IMR-90 (cell line): ENCODE measurements around the gene ANGPTL7. TPM values are rescaled to one million over a fixed set of nuclear protein-coding genes. Genes with fewer than 3 reads are reported as not detected.

ENCODE experiments used
- ATAC-seq: fragments of 200-7000 bp; cut with Tn5 transposase; 2 replicates; pipeline ENCODE4 v1.9.1; 2020; ENCODE audit warnings: low read depth, mild to moderate bottlenecking, moderate library complexity
- BruUV-seq: library from RNA; stranded (reverse); fragments of 400-500 nt; replicated peaks from 2 replicates; lab custom pipeline; 2021; lab: Mats Ljungman, UMichigan
- CTCF ChIA-PET: fragments of 300-600 bp; formaldehyde crosslinking; extraction: SDS; loops from one replicate; lab custom pipeline; 2021; ENCODE audit warnings: antibody characterized with exemption; lab: Yijun Ruan, JAX
- POLR2A ChIA-PET: fragments of 300-600 bp; sonication (Branson Sonifier 250); formaldehyde crosslinking; loops from one replicate; lab custom pipeline; 2022; ENCODE audit warnings: antibody characterized with exemption; ENCODE audit not compliant: unreplicated experiment; lab: Charles Lee
- DNase-seq: peaks from one replicate; pipeline ENCODE4 v3.0.0; 2013
- H2AFZ ChIP-seq: replicated peaks from 2 replicates; pipeline ENCODE3; 2013; ENCODE audit warnings: low read length, mild to moderate bottlenecking; ENCODE audit not compliant: poor library complexity
- H2AK5ac ChIP-seq: 2 replicates; pipeline ENCODE4 v1.6.1; 2013; ENCODE audit warnings: low read depth, low read length, inconsistent platforms
- H2AK9ac ChIP-seq: replicated peaks from 2 replicates; pipeline ENCODE3; 2013; ENCODE audit warnings: mild to moderate bottlenecking, low read depth, low read length, moderate library complexity; ENCODE audit not compliant: poor library complexity
- H2BK120ac ChIP-seq: 2 replicates; pipeline ENCODE4 v1.6.1; 2013; ENCODE audit warnings: low read depth, low read length, inconsistent platforms
- H2BK15ac ChIP-seq: 3 replicates; pipeline ENCODE4 v1.6.1; 2013; ENCODE audit warnings: low read depth, low read length, inconsistent platforms
- H2BK20ac ChIP-seq: 2 replicates; pipeline ENCODE4 v1.6.1; 2013; ENCODE audit warnings: low read depth, mild to moderate bottlenecking, inconsistent platforms, low read length, moderate library complexity
- H2BK5ac ChIP-seq: 2 replicates; pipeline ENCODE4 v1.6.1; 2013; ENCODE audit warnings: mild to moderate bottlenecking, low read depth, low read length, inconsistent platforms; ENCODE audit not compliant: poor library complexity, severe bottlenecking
- H3K14ac ChIP-seq: replicated peaks from 2 replicates; pipeline ENCODE4 v1.6.1; 2013; ENCODE audit warnings: low read depth, low read length, inconsistent platforms
- H3K18ac ChIP-seq: 2 replicates; pipeline ENCODE4 v1.6.1; 2013; ENCODE audit warnings: low read depth, low read length, control low read depth
- H3K23ac ChIP-seq: 2 replicates; pipeline ENCODE4 v1.6.1; 2013; ENCODE audit warnings: low read depth, low read length, inconsistent platforms
- H3K27ac ChIP-seq: 2 replicates; pipeline ENCODE4 v1.5.1; 2013; ENCODE audit warnings: mild to moderate bottlenecking, control low read depth, low read length; ENCODE audit not compliant: insufficient read depth
- H3K27me3 ChIP-seq: 2 replicates; pipeline ENCODE4 v1.6.1; 2013; ENCODE audit warnings: low read length; ENCODE audit not compliant: control insufficient read depth, insufficient read depth
- H3K36me3 ChIP-seq: 2 replicates; pipeline ENCODE4 v1.6.1; 2013; ENCODE audit warnings: low read length, mixed read lengths; ENCODE audit not compliant: control insufficient read depth, insufficient read depth
- H3K4ac ChIP-seq: 2 replicates; pipeline ENCODE4 v1.6.1; 2013; ENCODE audit warnings: low read depth, low read length, inconsistent platforms
- H3K4me1 ChIP-seq: 2 replicates; pipeline ENCODE4 v1.6.1; 2013; ENCODE audit warnings: low read length, mixed read lengths; ENCODE audit not compliant: control insufficient read depth, insufficient read depth
- H3K4me2 ChIP-seq: 2 replicates; pipeline ENCODE4 v1.6.1; 2013; ENCODE audit warnings: low read depth, mild to moderate bottlenecking, control low read depth, low read length, moderate library complexity
- H3K4me3 ChIP-seq: 2 replicates; pipeline ENCODE4 v1.5.1; 2013; ENCODE audit warnings: low read depth, mild to moderate bottlenecking, control low read depth, low read length, moderate library complexity; ENCODE audit not compliant: insufficient read depth
- H3K56ac ChIP-seq: 2 replicates; pipeline ENCODE4 v1.6.1; 2013; ENCODE audit warnings: low read length, inconsistent platforms; ENCODE audit not compliant: insufficient read depth; ENCODE audit errors: extremely low read depth
- H3K79me1 ChIP-seq, 2 experiments: 2 replicates each; pipeline ENCODE4 v1.6.1; 2013; ENCODE audit warnings: low read length in 2 of 2, inconsistent platforms in 1 of 2, low read depth in 1 of 2
- H3K9ac ChIP-seq: 2 replicates; pipeline ENCODE4 v1.6.1; 2013; ENCODE audit warnings: low read depth, low read length, control low read depth
- H3K9me1 ChIP-seq: 2 replicates; pipeline ENCODE4 v1.6.1; 2013; ENCODE audit warnings: low read length, inconsistent platforms; ENCODE audit not compliant: insufficient read depth
- H3K9me3 ChIP-seq: 2 replicates; pipeline ENCODE4 v1.6.1; 2013; ENCODE audit warnings: low read length; ENCODE audit not compliant: control insufficient read depth, insufficient read depth
- H4K20me1 ChIP-seq: 2 replicates; pipeline ENCODE4 v1.6.1; 2013; ENCODE audit warnings: low read length, inconsistent platforms; ENCODE audit not compliant: insufficient read depth
- H4K5ac ChIP-seq: 2 replicates; pipeline ENCODE4 v1.6.1; 2013; ENCODE audit warnings: mild to moderate bottlenecking, low read depth, low read length, control low read depth
- H4K8ac ChIP-seq, 2 experiments: 2 replicates each; pipeline ENCODE4 v1.6.1; 2013; ENCODE audit warnings: low read depth in 2 of 2, low read length in 2 of 2, control low read depth in 1 of 2, inconsistent platforms in 1 of 2
- H4K91ac ChIP-seq: 2 replicates; pipeline ENCODE4 v1.6.1; 2013; ENCODE audit warnings: low read depth, low read length, inconsistent platforms; ENCODE audit not compliant: insufficient read depth
- MAZ ChIP-seq: IDR thresholded peaks from 2 replicates; pipeline ENCODE4 v1.6.1; 2012; ENCODE audit warnings: low read depth, mild to moderate bottlenecking, low read length, improper control_type of control experiment, moderate library complexity, borderline replicate concordance
- POLR2A ChIP-seq: IDR thresholded peaks from 2 replicates; pipeline ENCODE4 v1.6.1; 2012; ENCODE audit warnings: mild to moderate bottlenecking, low read depth, low read length
- RFX5 ChIP-seq: IDR thresholded peaks from 2 replicates; pipeline ENCODE4 v1.8.0; 2012; ENCODE audit warnings: low read depth, mild to moderate bottlenecking, low read length, moderate library complexity
- SMC3 ChIP-seq: fragments of 150-350 bp; IDR thresholded peaks from 2 replicates; pipeline ENCODE4 v1.6.1; 2016; ENCODE audit warnings: low read depth, mild to moderate bottlenecking, antibody characterized with exemption, low read length, moderate library complexity
- WGBS, 2 experiments: methylation state at CpG; one replicate each; pipeline versions ENCODE4 v1.1.5 to v1.1.7; 2013; ENCODE audit warnings: missing lambda C conversion rate in 2 of 2; ENCODE audit not compliant: insufficient read length in 1 of 2; ENCODE audit errors: extremely low coverage in 2 of 2; 5-methylcytosine and 5-hydroxymethylcytosine counted together
- dilution Hi-C: fragments of 300-500 bp; cut with HindIII; formaldehyde crosslinking; loops from one replicate; pipeline ENCODE4 v1.14.3; 2018; ENCODE audit warnings: low sequenced_read_pairs; ENCODE audit not compliant: unreplicated experiment
- in situ Hi-C: fragments of 300-500 bp; cut with MboI; formaldehyde crosslinking; loops from 3 replicates; pipeline ENCODE4 v1.14.3; 2019; ENCODE audit warnings: low sequenced_read_pairs, inconsistent platforms, mixed read lengths
- intact Hi-C: fragments of 100-400 bp; cut with micrococcal nuclease; formaldehyde crosslinking; loops from 2 replicates; pipeline ENCODE4 v1.10.0; 2022
- polyA plus RNA-seq, 3 experiments: library from polyadenylated mRNA; depleted of rRNA; stranded (reverse); fragments of >200 nt; gene quantifications; 2 replicates each; pipeline ENCODE4 v1.2.3, GENCODE V29; 2012; ENCODE audit warnings: low replicate concordance in 1 of 3
- total RNA-seq: library from RNA; depleted of rRNA; stranded (reverse); fragments of >200 nt; gene quantifications from 2 replicates; pipeline ENCODE4 v1.2.3, GENCODE V29; 2012

ANGPTL7 gene
- total and polyA plus RNA-seq, 2 of the 4 experiments (the other 2 are of a cell fraction): under 0.01 TPM; not detected in 1

- DNase-seq (no peak), ATAC-seq (no peak)
- no peak overlapping the region for H3K4me3 ChIP-seq
- no peaks in the 10 kb centered on the region for H3K4me1 ChIP-seq
- H2BK15ac ChIP-seq: no peak overlapping the region
- no CpG with 5 or more reads among the region's 3 CpGs for WGBS, 2 experiments
- BruUV-seq: no TSS peak
- no peak overlapping the region for H2AK9ac ChIP-seq
- H3K79me1 ChIP-seq: no peaks in the 10 kb centered on the region; a peak in 1 of 4 replicates
- no peak overlapping the region for H3K4ac ChIP-seq
- H3K27me3 ChIP-seq: no peaks in the 10 kb centered on the region
- H3K9me3 ChIP-seq: no peaks in the 10 kb centered on the region
- H3K27ac ChIP-seq: no peak overlapping the region
- intact Hi-C loops (no loop called here), dilution Hi-C loops (no loop called here), in situ Hi-C loops (no loop called here)
- no peak overlapping the region for H3K56ac ChIP-seq
- no peak overlapping the region for H3K23ac ChIP-seq
- no peaks in the 10 kb centered on the region for H4K20me1 ChIP-seq
- ChIA-PET POLR2A (no interaction called here), CTCF (interaction anchor here (1.1 kb wide), 1 partner anchor 13 kb away, joined by 3 read pairs; no protein-coding TSS in a partner anchor)
- no peak overlapping the region for H2BK20ac ChIP-seq
- H3K4me2 ChIP-seq: no peak overlapping the region
- H4K5ac ChIP-seq: no peak overlapping the region
- no peak overlapping the region for H3K9ac ChIP-seq
- no peaks in the 10 kb centered on the region for H3K9me1 ChIP-seq
- H2AK5ac ChIP-seq: no peak overlapping the region
- no peak overlapping the region for H2BK5ac ChIP-seq
- no peak overlapping the region for H2BK120ac ChIP-seq
- no peak overlapping the region for H3K18ac ChIP-seq
- no peak overlapping the region for H2AFZ ChIP-seq
- no peak overlapping the region for H4K91ac ChIP-seq
- H3K14ac ChIP-seq: no peak overlapping the region
- TF ChIP-seq MAZ: no peak
- no peak for TF ChIP-seq POLR2A
- TF ChIP-seq RFX5: no peak
- no peak for TF ChIP-seq SMC3
- H4K8ac ChIP-seq: no peak overlapping the region
- peaks cover 8% of the 10 kb centered on the region for H3K36me3 ChIP-seq
Measured at GRCh38 chr1:11169202-11169601, 20.0 kb upstream of the ANGPTL7 start.
